Measurements from ENCODE around the gene SPEG. TPM values are rescaled to one million over a fixed set of nuclear protein-coding genes. Genes with fewer than 3 reads are reported as not detected.

Gene SPEG
- polyA plus RNA-seq, 2 of the 4 experiments (the other 2 are of a cell fraction), result 2.3 to 11.5 TPM

DNA sequence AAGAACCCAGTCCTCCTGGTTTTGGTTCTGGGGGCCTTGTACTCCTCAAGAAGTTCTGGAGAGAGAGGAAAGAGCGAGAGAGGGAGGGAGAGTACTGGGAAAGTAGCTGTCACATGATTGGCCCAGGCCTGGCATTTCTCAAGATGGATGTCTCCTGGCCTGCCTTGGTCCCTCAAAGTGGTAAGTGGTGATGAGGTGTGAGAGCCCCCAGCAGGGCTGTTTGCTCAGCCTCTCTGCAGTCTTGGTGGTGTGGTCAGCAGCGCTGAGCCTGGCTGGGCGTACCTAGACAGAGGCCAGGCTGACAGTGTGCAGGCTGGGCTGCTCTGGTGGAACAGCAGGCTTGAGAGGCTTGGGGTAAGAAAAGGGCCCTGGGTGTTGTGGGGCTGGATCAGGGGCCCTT lies 2.5 kb downstream of the SPEG start:
- POLR2A ChIA-PET, result interaction anchor here (0.8 kb wide), 1 partner anchor 49 kb away, joined by 3 read pairs; the partner anchor contains the start of gene DNPEP
- H3K4me3 ChIP-seq, result no peak overlapping the region
- no peaks in the 10 kb centered on the region for H3K9me3 ChIP-seq
- TF ChIP-seq, protein P1, sequence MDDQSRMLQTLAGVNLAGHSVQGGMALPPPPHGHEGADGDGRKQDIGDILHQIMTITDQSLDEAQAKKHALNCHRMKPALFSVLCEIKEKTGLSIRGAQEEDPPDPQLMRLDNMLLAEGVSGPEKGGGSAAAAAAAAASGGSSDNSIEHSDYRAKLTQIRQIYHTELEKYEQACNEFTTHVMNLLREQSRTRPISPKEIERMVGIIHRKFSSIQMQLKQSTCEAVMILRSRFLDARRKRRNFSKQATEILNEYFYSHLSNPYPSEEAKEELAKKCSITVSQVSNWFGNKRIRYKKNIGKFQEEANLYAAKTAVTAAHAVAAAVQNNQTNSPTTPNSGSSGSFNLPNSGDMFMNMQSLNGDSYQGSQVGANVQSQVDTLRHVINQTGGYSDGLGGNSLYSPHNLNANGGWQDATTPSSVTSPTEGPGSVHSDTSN (IDR thresholded peaks at IDR 0.05), result no peak
- TF ChIP-seq BHLHE40 (IDR thresholded peaks at IDR 0.05; ENCODE audit: low read depth, low read length) (no peak), RNF2 (IDR thresholded peaks at IDR 0.05; ENCODE audit: borderline replicate concordance, low read depth) (no peak), FOSL2 (IDR thresholded peaks at IDR 0.05) (no peak), FOSL2 (CRISPR knock-in tag; IDR thresholded peaks at IDR 0.05) (no peak), EHF (CRISPR knock-in tag; IDR thresholded peaks at IDR 0.05) (no peak), CHD2 (IDR thresholded peaks at IDR 0.05; ENCODE audit: low read length, partially characterized antibody) (no peak), RAD21 (conservative IDR thresholded peaks at IDR 0.05 in 1 of 2, IDR thresholded peaks at IDR 0.05 in 1 of 2) (no peak), CBX2 (IDR thresholded peaks at IDR 0.05; ENCODE audit: borderline replicate concordance, low read depth) (no peak), HOXB13 (CRISPR knock-in tag; IDR thresholded peaks at IDR 0.05; ENCODE audit: low read depth) (no peak), ZFP36 (IDR thresholded peaks at IDR 0.05; ENCODE audit: borderline replicate concordance, partially characterized antibody) (no peak), ESRRA (IDR thresholded peaks at IDR 0.05; ENCODE audit: borderline replicate concordance, low read length) (no peak)
- TF ChIP-seq, protein P2, sequence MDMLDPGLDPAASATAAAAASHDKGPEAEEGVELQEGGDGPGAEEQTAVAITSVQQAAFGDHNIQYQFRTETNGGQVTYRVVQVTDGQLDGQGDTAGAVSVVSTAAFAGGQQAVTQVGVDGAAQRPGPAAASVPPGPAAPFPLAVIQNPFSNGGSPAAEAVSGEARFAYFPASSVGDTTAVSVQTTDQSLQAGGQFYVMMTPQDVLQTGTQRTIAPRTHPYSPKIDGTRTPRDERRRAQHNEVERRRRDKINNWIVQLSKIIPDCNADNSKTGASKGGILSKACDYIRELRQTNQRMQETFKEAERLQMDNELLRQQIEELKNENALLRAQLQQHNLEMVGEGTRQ (IDR thresholded peaks at IDR 0.05), result no peak
- TF ChIP-seq, protein P3, sequence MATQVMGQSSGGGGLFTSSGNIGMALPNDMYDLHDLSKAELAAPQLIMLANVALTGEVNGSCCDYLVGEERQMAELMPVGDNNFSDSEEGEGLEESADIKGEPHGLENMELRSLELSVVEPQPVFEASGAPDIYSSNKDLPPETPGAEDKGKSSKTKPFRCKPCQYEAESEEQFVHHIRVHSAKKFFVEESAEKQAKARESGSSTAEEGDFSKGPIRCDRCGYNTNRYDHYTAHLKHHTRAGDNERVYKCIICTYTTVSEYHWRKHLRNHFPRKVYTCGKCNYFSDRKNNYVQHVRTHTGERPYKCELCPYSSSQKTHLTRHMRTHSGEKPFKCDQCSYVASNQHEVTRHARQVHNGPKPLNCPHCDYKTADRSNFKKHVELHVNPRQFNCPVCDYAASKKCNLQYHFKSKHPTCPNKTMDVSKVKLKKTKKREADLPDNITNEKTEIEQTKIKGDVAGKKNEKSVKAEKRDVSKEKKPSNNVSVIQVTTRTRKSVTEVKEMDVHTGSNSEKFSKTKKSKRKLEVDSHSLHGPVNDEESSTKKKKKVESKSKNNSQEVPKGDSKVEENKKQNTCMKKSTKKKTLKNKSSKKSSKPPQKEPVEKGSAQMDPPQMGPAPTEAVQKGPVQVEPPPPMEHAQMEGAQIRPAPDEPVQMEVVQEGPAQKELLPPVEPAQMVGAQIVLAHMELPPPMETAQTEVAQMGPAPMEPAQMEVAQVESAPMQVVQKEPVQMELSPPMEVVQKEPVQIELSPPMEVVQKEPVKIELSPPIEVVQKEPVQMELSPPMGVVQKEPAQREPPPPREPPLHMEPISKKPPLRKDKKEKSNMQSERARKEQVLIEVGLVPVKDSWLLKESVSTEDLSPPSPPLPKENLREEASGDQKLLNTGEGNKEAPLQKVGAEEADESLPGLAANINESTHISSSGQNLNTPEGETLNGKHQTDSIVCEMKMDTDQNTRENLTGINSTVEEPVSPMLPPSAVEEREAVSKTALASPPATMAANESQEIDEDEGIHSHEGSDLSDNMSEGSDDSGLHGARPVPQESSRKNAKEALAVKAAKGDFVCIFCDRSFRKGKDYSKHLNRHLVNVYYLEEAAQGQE (IDR thresholded peaks at IDR 0.05), result no peak
- DNase-seq (ENCODE audit: low read depth in 1 of 2, low spot score in 1 of 2), result no peak
- FAIRE-seq, result no peak
- H3K27ac ChIP-seq, result no peak overlapping the region
- H3K4me1 ChIP-seq, result peaks cover 11% of the 10 kb centered on the region
- WGBS (ENCODE audit: missing lambda C conversion rate), result 86% methylated on average over 3 of the region's 3 CpGs
- H3K4me2 ChIP-seq, result no peak overlapping the region
- no peak for ATAC-seq
- CTCF ChIA-PET, result interaction anchor here (0.6 to 89.4 kb wide), 7 partner anchors 9 to 253 kb away, joined by 3 to 3291 read pairs (median 4); partner anchors contain the start of genes ASIC4, CHPF, GMPPA and TMEM198

DNA sequence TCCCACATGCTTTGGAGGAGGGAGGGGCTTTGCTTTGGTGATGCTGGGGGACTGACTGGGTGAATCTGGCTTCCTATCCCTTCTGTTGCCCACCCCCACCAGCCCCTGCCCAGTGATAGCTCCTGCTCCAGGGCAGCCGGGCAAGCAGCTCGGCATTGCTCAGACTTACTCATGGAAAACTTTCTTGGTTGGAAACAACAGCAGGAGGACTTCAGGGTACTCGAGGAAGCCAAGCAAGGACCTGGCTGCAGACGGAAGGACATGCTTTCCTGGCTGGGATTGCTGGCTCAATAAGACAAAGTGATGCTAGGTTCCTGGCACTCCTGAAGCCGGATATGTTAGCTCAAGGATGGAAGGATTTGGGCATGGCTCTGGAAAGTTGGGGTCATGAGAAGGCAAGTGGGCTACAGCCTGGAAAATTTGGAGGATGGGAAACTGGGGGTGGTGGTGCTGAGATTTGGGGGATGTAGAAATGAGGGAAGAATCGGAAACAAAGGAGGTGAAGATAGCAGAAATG lies 3.1 kb downstream of the SPEG start:
- POLR2A ChIA-PET, result interaction anchor here (0.8 kb wide), 1 partner anchor 50 kb away, joined by 3 read pairs; the partner anchor contains the start of gene DNPEP
- FAIRE-seq (no peak), ATAC-seq (no peak)

More for the DNA sequence above, 3.1 kb downstream of the SPEG start:
- CTCF ChIA-PET, result interaction anchor here (0.6 to 89.4 kb wide), 5 partner anchors 9 to 252 kb away, joined by 3 to 3291 read pairs (median 15); partner anchors contain the start of genes ASIC4, CHPF, GMPPA and TMEM198
- Histone ChIP-seq H3K9me3 (no peaks in the 10 kb centered on the region), H3K4me2 (no peak overlapping the region), H3K4me1 (peaks cover 16% of the 10 kb centered on the region), H3K27ac (no peak overlapping the region), H3K4me3 (no peak overlapping the region)
- no peak for DNase-seq (ENCODE audit: low read depth in 1 of 2, low spot score in 1 of 2)
- no peak for TF ChIP-seq ZC3H11A (IDR thresholded peaks at IDR 0.05)
- TF ChIP-seq PHF8 (IDR thresholded peaks at IDR 0.05; ENCODE audit: borderline replicate concordance, low read depth), result no peak
- TF ChIP-seq, protein P4, sequence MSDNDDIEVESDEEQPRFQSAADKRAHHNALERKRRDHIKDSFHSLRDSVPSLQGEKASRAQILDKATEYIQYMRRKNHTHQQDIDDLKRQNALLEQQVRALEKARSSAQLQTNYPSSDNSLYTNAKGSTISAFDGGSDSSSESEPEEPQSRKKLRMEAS (IDR thresholded peaks at IDR 0.05), result no peak
- no peak for TF ChIP-seq CHD2 (IDR thresholded peaks at IDR 0.05; ENCODE audit: low read length, partially characterized antibody)
- TF ChIP-seq MYC (IDR thresholded peaks at IDR 0.05; ENCODE audit: borderline replicate concordance, low read length), result no peak
- no peak for TF ChIP-seq CBX2 (IDR thresholded peaks at IDR 0.05; ENCODE audit: borderline replicate concordance, low read depth)
- no peak for TF ChIP-seq JUN (IDR thresholded peaks at IDR 0.05)
- TF ChIP-seq KDM5A (IDR thresholded peaks at IDR 0.05), result no peak
- no peak for TF ChIP-seq ZFP36 (IDR thresholded peaks at IDR 0.05; ENCODE audit: borderline replicate concordance, partially characterized antibody)
- TF ChIP-seq, protein P3 (IDR thresholded peaks at IDR 0.05), result no peak
- TF ChIP-seq, protein P1 (IDR thresholded peaks at IDR 0.05), result no peak
- no peak for TF ChIP-seq SREBF2 (IDR thresholded peaks at IDR 0.05)
- TF ChIP-seq KDM1A (IDR thresholded peaks at IDR 0.05; ENCODE audit: low read depth), result no peak
- no peak for TF ChIP-seq HEYL (CRISPR knock-in tag; IDR thresholded peaks at IDR 0.05)
- no peak for TF ChIP-seq MAFK (IDR thresholded peaks at IDR 0.05; ENCODE audit: partially characterized antibody)
- WGBS (ENCODE audit: missing lambda C conversion rate), result 45% methylated on average over 4 of the region's 6 CpGs

All from A549 (cell line).